B cell (primary cell): ENCODE measurements around the gene TCFL5. TPM values are rescaled to one million over a fixed set of nuclear protein-coding genes. Genes with fewer than 3 reads are reported as not detected.

Experiments
- ATAC-seq: fragments of 200-7000 bp; cut with Tn5 transposase; one replicate; pipeline ENCODE4 v1.10.0; 2021; ENCODE audit warnings: low read depth, mild to moderate bottlenecking, moderate number of reproducible peaks, moderate library complexity
- CTCF ChIA-PET: fragments of 350-600 bp; sonication (Branson Sonifier 250); formaldehyde crosslinking; loops from one replicate; lab custom pipeline; 2021; ENCODE audit warnings: antibody characterized with exemption, inconsistent platforms; lab: Charles Lee
- POLR2A ChIA-PET: fragments of 350-600 bp; sonication (Branson Sonifier 250); formaldehyde crosslinking; loops from one replicate; lab custom pipeline; 2021; ENCODE audit warnings: antibody characterized with exemption; lab: Charles Lee
- DNase-seq: peaks from one replicate; pipeline ENCODE4 v3.0.0; 2013
- H2AFZ ChIP-seq: 2 replicates; pipeline ENCODE4 v1.6.1; 2012; ENCODE audit warnings: mild to moderate bottlenecking, low read depth, low read length; ENCODE audit not compliant: insufficient read depth, poor library complexity, severe bottlenecking
- H3K27ac ChIP-seq, 2 donors: 1 replicate in 1 of 2; 2 replicates in 1 of 2; pipeline ENCODE4 v1.5.1; 2012 to 2013; ENCODE audit warnings: low read length in 2 of 2, mild to moderate bottlenecking in 2 of 2, moderate library complexity in 1 of 2
- H3K27me3 ChIP-seq, 4 experiments: fragments of 200-600 bp in 1 of 4; sonication (generic) in 1 of 4; replicated peaks in 1 of 4; 1 replicate in 2 of 4; 2 replicates in 2 of 4; pipeline versions ENCODE4 v1.6.1 to v1.7.0; 2013 to 2016; ENCODE audit warnings: low read length in 3 of 4, mild to moderate bottlenecking in 2 of 4, mixed read lengths in 1 of 4, moderate library complexity in 1 of 4; ENCODE audit not compliant: insufficient read depth in 4 of 4, control insufficient read depth in 3 of 4; ENCODE audit errors: control extremely low read depth in 1 of 4
- H3K36me3 ChIP-seq, 2 experiments: replicated peaks in 1 of 2; 1 replicate in 1 of 2; 2 replicates in 1 of 2; pipeline versions ENCODE4 v1.6.1 to v1.7.1; 2013; ENCODE audit warnings: low read length in 1 of 2; ENCODE audit not compliant: insufficient read depth in 2 of 2, control insufficient read depth in 1 of 2; ENCODE audit errors: control extremely low read depth in 1 of 2, extremely low read depth in 1 of 2
- H3K4me1 ChIP-seq, 2 donors: fragments of 200-600 bp in 1 of 2; sonication (generic) in 1 of 2; 1 replicate in 1 of 2; 2 replicates in 1 of 2; pipeline versions ENCODE4 v1.5.1 to v1.6.1; 2013 to 2017; ENCODE audit warnings: low read length in 2 of 2; ENCODE audit not compliant: control insufficient read depth in 2 of 2, insufficient read depth in 2 of 2
- H3K4me2 ChIP-seq: replicated peaks from 2 replicates; pipeline ENCODE3; 2012; ENCODE audit warnings: mild to moderate bottlenecking, low read depth, low read length; ENCODE audit not compliant: poor library complexity, severe bottlenecking
- H3K4me3 ChIP-seq, 5 experiments: fragments of 200-600 bp in 1 of 5; sonication (generic) in 1 of 5; 1 replicate in 3 of 5; 2 replicates in 2 of 5; pipeline versions ENCODE4 v1.5.1 to v1.7.0; 2011 to 2016; ENCODE audit warnings: low read length in 4 of 5, mild to moderate bottlenecking in 4 of 5, low read depth in 2 of 5, control low read depth in 1 of 5, moderate library complexity in 1 of 5; ENCODE audit not compliant: insufficient read depth in 1 of 5; ENCODE audit errors: control extremely low read depth in 1 of 5, extremely low read depth in 1 of 5
- H3K79me2 ChIP-seq: fragments of 200-600 bp; sonication (generic); one replicate; pipeline ENCODE4 v1.6.0; 2016; ENCODE audit warnings: low read length; ENCODE audit not compliant: control insufficient read depth, insufficient read depth
- H3K9ac ChIP-seq: fragments of 200-600 bp; sonication (generic); 2 replicates; pipeline ENCODE4 v1.6.1; 2017; ENCODE audit warnings: mild to moderate bottlenecking, low read length, moderate library complexity
- H3K9me3 ChIP-seq, 3 donors: one replicate each; pipeline versions ENCODE4 v1.6.1 to v1.7.1; 2013; ENCODE audit warnings: low read length in 2 of 3; ENCODE audit not compliant: control insufficient read depth in 2 of 3, insufficient read depth in 1 of 3; ENCODE audit errors: control extremely low read depth in 1 of 3
- H4K20me1 ChIP-seq: 2 replicates; pipeline ENCODE4 v1.6.0; 2012; ENCODE audit warnings: mild to moderate bottlenecking, low read length; ENCODE audit not compliant: insufficient read depth, control insufficient read depth, poor library complexity, severe bottlenecking
- H3K27ac Mint-ChIP-seq: one replicate; pipeline ENCODE4 v1.8.0; 2021; ENCODE audit warnings: mixed read lengths
- H3K27me3 Mint-ChIP-seq: one replicate; pipeline ENCODE4 v1.8.0; 2021; ENCODE audit warnings: mixed read lengths
- H3K4me1 Mint-ChIP-seq: one replicate; pipeline ENCODE4 v1.8.0; 2021; ENCODE audit warnings: mixed read lengths
- H3K4me3 Mint-ChIP-seq: one replicate; pipeline ENCODE4 v1.8.0; 2021; ENCODE audit warnings: mixed read lengths
- H3K9me3 Mint-ChIP-seq: one replicate; pipeline ENCODE4 v1.8.0; 2022; ENCODE audit warnings: mixed read lengths; ENCODE audit not compliant: insufficient read depth
- CTCF ChIP-seq: fragments of 200-600 bp; IDR thresholded peaks from one replicate; pipeline ENCODE4 v1.8.0; 2022; ENCODE audit warnings: antibody characterized with exemption, mild to moderate bottlenecking
- EZH2 ChIP-seq: IDR thresholded peaks from 2 replicates; pipeline ENCODE4 v1.6.1; 2012; ENCODE audit warnings: borderline replicate concordance, low read depth, mild to moderate bottlenecking, moderate library complexity, low read length; ENCODE audit not compliant: insufficient read depth, poor library complexity, severe bottlenecking
- WGBS: methylation state at CpG from one replicate; pipeline ENCODE4 v1.1.5; 2013; ENCODE audit warnings: missing lambda C conversion rate; ENCODE audit not compliant: insufficient coverage; 5-methylcytosine and 5-hydroxymethylcytosine counted together
- intact Hi-C: fragments of 100-400 bp; cut with micrococcal nuclease; formaldehyde crosslinking; loops from one replicate; pipeline ENCODE4 v1.10.0; 2022
- polyA plus RNA-seq: library from polyadenylated mRNA; depleted of rRNA; stranded (reverse); fragments of >200 nt; gene quantifications from 2 replicates; pipeline ENCODE4 v1.2.3, GENCODE V29; 2012
- total RNA-seq, 2 donors: library from RNA; stranded (reverse); fragments of 120-200 nt in 1 of 2; gene quantifications; 1 replicate in 1 of 2; 2 replicates in 1 of 2; pipeline versions ENCODE4 v1.2.3 to v1.2.4, GENCODE V29; 2013 to 2022

TCFL5 gene
- total and polyA plus RNA-seq, 2 donors (not counting 1 experiment from before 2014, with no cell fraction given) = 2.0 to 16.2 TPM

- Histone ChIP-seq H3K27me3 (no peaks in the 10 kb centered on the region), H3K36me3 (peaks cover 0 to 28% of the 10 kb centered on the region in 2 experiments), H3K4me3 (no peak overlapping the region), H3K9ac (no peak overlapping the region), H3K9me3 (no peaks in the 10 kb centered on the region), H2AFZ (no peak overlapping the region), H3K27ac (no peak overlapping the region), H3K4me2 (no peak overlapping the region), H3K4me1 (peaks cover 0 to 5% of the 10 kb centered on the region in 2 donors), H3K79me2 (no peaks in the 10 kb centered on the region), H4K20me1 (no peaks in the 10 kb centered on the region)
- DNase-seq (no peak), ATAC-seq (no peak)
- intact Hi-C loops = no loop called here
- no peak overlapping the region for H3K4me3 Mint-ChIP-seq
- H3K4me1 Mint-ChIP-seq = peaks cover 1% of the 10 kb centered on the region
- H3K27me3 Mint-ChIP-seq = no peaks in the 10 kb centered on the region
- ChIA-PET CTCF (no interaction called here), POLR2A (no interaction called here)
- TF ChIP-seq EZH2 (no peak), CTCF (no peak)
- H3K9me3 Mint-ChIP-seq = no peaks in the 10 kb centered on the region
- H3K27ac Mint-ChIP-seq = no peak overlapping the region
- WGBS = 96% methylated on average over 45 of the region's 45 CpGs
These were observed 19.5 kb upstream of the TCFL5 start for GRCh38 chr20:62880935-62881661.

DNA sequence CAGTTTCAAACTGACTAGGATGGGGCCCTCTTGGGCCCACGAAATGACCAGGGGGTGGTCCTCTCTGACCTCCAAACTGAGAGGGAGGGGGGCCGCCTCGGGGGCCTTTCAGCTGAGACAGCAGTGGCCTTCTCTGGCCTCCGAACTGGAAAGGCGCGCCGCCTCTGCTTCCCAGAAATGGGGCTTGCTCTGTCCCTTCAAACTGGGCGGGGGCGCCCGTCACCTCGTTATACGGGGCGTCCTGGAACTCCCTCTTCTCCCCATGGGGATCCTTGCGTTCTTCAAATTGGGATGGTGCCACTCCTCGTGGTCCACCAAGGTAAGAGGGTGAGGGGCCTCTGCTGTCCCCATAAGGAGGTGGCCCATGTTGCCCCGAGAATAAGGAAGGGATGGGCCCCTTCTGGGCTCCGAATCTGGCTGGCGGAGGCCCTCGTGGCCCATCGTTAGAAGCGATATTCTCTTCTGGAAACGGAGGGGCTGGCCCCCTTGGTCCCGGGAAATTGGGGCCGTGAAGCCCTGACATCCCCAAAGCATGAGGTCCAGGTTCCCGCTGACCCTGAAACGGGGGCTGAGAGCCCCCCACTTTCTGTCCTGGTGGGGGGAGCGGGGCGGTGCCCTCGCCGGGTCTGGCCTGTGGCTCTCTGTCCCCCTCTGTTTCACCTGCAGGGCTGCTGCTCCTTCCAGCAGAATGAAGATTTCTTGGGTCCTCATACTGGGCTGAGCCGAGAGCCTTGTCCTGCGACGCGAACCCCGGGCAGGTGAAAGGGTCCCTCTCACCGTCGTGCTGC lies 18.7 kb upstream of the TCFL5 start:
- no peak overlapping the region for H2AFZ ChIP-seq
- TF ChIP-seq EZH2 (no peak), CTCF (no peak)
- Mint-ChIP-seq H3K27ac (no peak overlapping the region), H3K4me3 (no peak overlapping the region), H3K9me3 (no peaks in the 10 kb centered on the region), H3K27me3 (no peaks in the 10 kb centered on the region), H3K4me1 (peaks cover 1% of the 10 kb centered on the region)
- H4K20me1 ChIP-seq = no peaks in the 10 kb centered on the region
- POLR2A ChIA-PET = no interaction called here
- no peaks in the 10 kb centered on the region for H3K79me2 ChIP-seq
- CTCF ChIA-PET = no interaction called here
- peaks cover 0 to 5% of the 10 kb centered on the region in 2 donors for H3K4me1 ChIP-seq
- H3K27me3 ChIP-seq = no peaks in the 10 kb centered on the region
- no peak overlapping the region for H3K4me3 ChIP-seq
- H3K9ac ChIP-seq = no peak overlapping the region
- no peaks in the 10 kb centered on the region for H3K9me3 ChIP-seq
- ATAC-seq (no peak), DNase-seq (no peak)
- intact Hi-C loops = no loop called here
- peaks cover 0 to 23% of the 10 kb centered on the region in 2 experiments for H3K36me3 ChIP-seq
- WGBS = 98% methylated on average over 33 of the region's 37 CpGs
- no peak overlapping the region for H3K27ac ChIP-seq
- H3K4me2 ChIP-seq = no peak overlapping the region
